Natural killer cell treated with Interleukin-12 subunit alpha and Interleukin-12 subunit beta and Interleukin-15 and Interleukin-18, amount 100 ng/mL, for 72 hours (primary cell): ENCODE data around the gene FIGN. TPM values are rescaled to one million over a fixed set of nuclear protein-coding genes. Genes with fewer than 3 reads are reported as not detected.

ENCODE experiments used
- ATAC-seq, 2 donors: fragments of 150-1000 bp; cut with Tn5 transposase in 1 of 2; sonication (Bioruptor Pico), chemical (Tn5 transposase) in 1 of 2; 2 replicates each; pipeline ENCODE4 v1.10.0; 2021
- DNase-seq: peaks from one replicate; pipeline ENCODE4 v3.0.0; 2022; ENCODE audit warnings: low spot score
- H3K27ac Mint-ChIP-seq, 2 donors: 1 replicate in 1 of 2; 2 replicates in 1 of 2; pipeline ENCODE4 v1.8.0; 2022; ENCODE audit warnings: mixed read lengths in 2 of 2, mild to moderate bottlenecking in 1 of 2, moderate library complexity in 1 of 2
- H3K27me3 Mint-ChIP-seq, 2 donors: 1 replicate in 1 of 2; 2 replicates in 1 of 2; pipeline ENCODE4 v1.8.0; 2022; ENCODE audit warnings: mixed read lengths in 2 of 2
- H3K36me3 Mint-ChIP-seq: one replicate; pipeline ENCODE4 v1.8.0; 2022; ENCODE audit warnings: mixed read lengths
- H3K4me1 Mint-ChIP-seq, 2 donors: 1 replicate in 1 of 2; 2 replicates in 1 of 2; pipeline ENCODE4 v1.8.0; 2022; ENCODE audit warnings: low read depth in 2 of 2, mixed read lengths in 2 of 2, mild to moderate bottlenecking in 1 of 2
- H3K4me3 Mint-ChIP-seq: one replicate; pipeline ENCODE4 v1.8.0; 2022; ENCODE audit warnings: mixed read lengths
- H3K9me3 Mint-ChIP-seq: 2 replicates; pipeline ENCODE4 v1.8.0; 2022; ENCODE audit warnings: mixed read lengths
- total RNA-seq, 2 donors: library from RNA; stranded (reverse); gene quantifications; one replicate each; pipeline ENCODE4 v1.2.3, GENCODE V29; 2022

The FIGN gene
- total RNA-seq, 2 donors from 2014 or later = not detected

DNA sequence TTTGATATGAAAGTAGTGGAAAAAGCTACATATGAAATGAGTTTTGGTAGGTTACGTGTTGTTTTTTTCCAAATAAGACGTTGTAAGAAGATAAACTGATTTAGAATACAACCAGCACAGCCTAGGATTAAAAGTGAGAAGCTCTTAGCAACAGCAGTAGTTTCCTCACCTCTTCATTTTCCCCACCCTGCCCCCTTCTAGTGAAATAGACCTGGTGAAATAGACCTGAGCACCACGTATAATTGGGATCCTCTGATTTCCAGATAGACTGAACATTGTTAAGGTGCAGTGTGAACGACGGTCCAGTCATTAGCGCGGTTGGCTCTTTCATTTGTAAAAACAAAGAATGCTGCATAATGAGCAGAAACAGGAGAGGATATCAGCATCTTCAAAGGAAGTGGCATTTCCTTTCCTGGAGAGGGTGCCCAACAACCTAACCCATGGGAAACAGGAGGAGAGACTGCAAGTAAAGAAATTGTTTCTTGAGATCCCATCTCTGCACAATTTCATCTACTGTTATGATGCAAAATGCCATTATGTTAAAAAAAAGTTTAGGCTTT, 114.3 kb downstream of the FIGN start:
- no peaks in the 10 kb centered on the region for H3K9me3 Mint-ChIP-seq
- H3K27me3 Mint-ChIP-seq = no peaks in the 10 kb centered on the region
- no peak for ATAC-seq
- no peak overlapping the region for H3K27ac Mint-ChIP-seq
- H3K4me1 Mint-ChIP-seq = no peaks in the 10 kb centered on the region
- H3K4me3 Mint-ChIP-seq = no peak overlapping the region
- no peaks in the 10 kb centered on the region for H3K36me3 Mint-ChIP-seq
- no peak for DNase-seq

GRCh38 chr2:163617517-163617916, 118.3 kb downstream of the FIGN start:
- ATAC-seq (no peak), DNase-seq (no peak)
- Mint-ChIP-seq H3K27me3 (no peaks in the 10 kb centered on the region), H3K27ac (no peak overlapping the region), H3K9me3 (peaks cover 6% of the 10 kb centered on the region), H3K4me3 (no peak overlapping the region), H3K36me3 (no peaks in the 10 kb centered on the region), H3K4me1 (no peaks in the 10 kb centered on the region)

GRCh38 chr2:163613266-163613731, 122.5 kb downstream of the FIGN start:
- DNase-seq = no peak

DNA sequence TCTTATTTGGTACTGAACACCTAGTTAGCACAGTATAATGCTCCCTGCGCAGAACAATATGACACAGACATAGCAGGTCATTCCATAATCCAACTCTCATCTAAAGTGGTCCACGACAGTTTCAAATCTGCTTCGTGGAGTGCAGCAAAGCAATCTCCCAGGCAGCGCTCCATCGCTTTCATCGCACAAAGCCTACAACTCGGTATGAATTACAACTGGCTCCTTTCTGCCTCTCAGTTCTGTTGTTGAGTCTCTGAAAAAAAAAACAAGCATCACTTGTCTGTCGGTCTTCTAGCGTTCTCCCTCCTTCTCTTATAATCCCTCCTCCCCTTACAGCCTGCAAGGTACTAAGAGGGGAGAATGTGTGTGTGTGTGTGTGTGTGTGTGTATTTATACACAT, 123.5 kb downstream of the FIGN start:
- H3K9me3 Mint-ChIP-seq = peaks cover 13% of the 10 kb centered on the region
- ATAC-seq = no peak
- H3K36me3 Mint-ChIP-seq = no peaks in the 10 kb centered on the region
- no peak overlapping the region for H3K4me3 Mint-ChIP-seq
- no peak overlapping the region for H3K27ac Mint-ChIP-seq
- H3K4me1 Mint-ChIP-seq = no peaks in the 10 kb centered on the region
- DNase-seq = no peak
- H3K27me3 Mint-ChIP-seq = no peaks in the 10 kb centered on the region

More at GRCh38 chr2:163613266-163613731, 122.5 kb downstream of the FIGN start:
- no peaks in the 10 kb centered on the region for H3K36me3 Mint-ChIP-seq
- H3K27me3 Mint-ChIP-seq = no peaks in the 10 kb centered on the region
- H3K27ac Mint-ChIP-seq = no peak overlapping the region
- no peaks in the 10 kb centered on the region for H3K4me1 Mint-ChIP-seq
- peaks cover 9% of the 10 kb centered on the region for H3K9me3 Mint-ChIP-seq
- no peak overlapping the region for H3K4me3 Mint-ChIP-seq
- no peak for ATAC-seq

DNA sequence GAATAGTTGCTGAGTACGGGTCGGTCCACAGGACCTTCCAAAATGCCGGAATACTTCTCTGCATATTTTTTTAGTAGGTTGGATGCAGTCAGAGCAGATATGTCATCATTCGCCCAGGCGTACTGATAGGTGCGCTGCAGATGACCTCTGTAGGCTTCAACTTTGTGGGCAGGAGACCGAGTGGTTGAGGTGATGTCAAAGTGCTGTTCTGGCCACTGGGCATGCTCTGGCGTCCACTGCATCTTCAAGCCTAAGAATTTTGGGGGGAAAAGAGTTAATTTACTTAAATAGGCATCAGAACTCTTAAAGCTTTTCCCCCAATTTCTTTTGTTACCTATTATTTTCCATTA, 124.3 kb downstream of the FIGN start:
- Mint-ChIP-seq H3K9me3 (peaks cover 13% of the 10 kb centered on the region), H3K36me3 (no peaks in the 10 kb centered on the region), H3K4me3 (no peak overlapping the region), H3K27ac (no peak overlapping the region), H3K4me1 (no peaks in the 10 kb centered on the region), H3K27me3 (no peaks in the 10 kb centered on the region)
- DNase-seq (no peak), ATAC-seq (no peak)

- no peak overlapping the region for H3K4me3 Mint-ChIP-seq
- ATAC-seq (peak in 1 of 2 donors; percentile 27), DNase-seq (no peak)
- no peaks in the 10 kb centered on the region for H3K27me3 Mint-ChIP-seq
- H3K9me3 Mint-ChIP-seq = peaks cover 13% of the 10 kb centered on the region
- no peaks in the 10 kb centered on the region for H3K36me3 Mint-ChIP-seq
- H3K27ac Mint-ChIP-seq = no peak overlapping the region
- no peaks in the 10 kb centered on the region for H3K4me1 Mint-ChIP-seq
Measured at GRCh38 chr2:163610817-163611556, 124.8 kb downstream of the FIGN start.

DNA sequence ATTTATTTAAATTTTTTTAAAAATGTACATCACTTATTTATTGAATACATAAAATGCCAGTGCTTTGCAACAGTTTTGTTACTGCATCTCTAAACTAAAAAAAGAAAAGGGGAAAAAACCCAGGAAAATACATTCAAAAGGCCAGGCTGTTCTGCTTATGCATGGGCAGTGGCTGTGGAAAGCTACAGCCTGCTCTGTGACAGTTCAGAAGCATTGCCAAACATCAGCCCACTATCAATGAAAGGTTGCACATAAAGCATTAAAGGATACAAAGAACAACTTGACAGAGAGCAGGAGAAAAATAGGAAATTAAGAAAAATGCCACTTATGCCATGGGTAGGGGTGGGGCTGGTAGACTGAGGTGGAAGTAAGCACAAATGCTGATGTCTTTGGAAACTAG, 128.2 kb downstream of the FIGN start:
- no peak for ATAC-seq
- H3K9me3 Mint-ChIP-seq = peaks cover 13% of the 10 kb centered on the region
- no peaks in the 10 kb centered on the region for H3K36me3 Mint-ChIP-seq
- H3K4me1 Mint-ChIP-seq = no peaks in the 10 kb centered on the region
- no peak for DNase-seq
- no peak overlapping the region for H3K27ac Mint-ChIP-seq
- H3K4me3 Mint-ChIP-seq = no peak overlapping the region
- no peaks in the 10 kb centered on the region for H3K27me3 Mint-ChIP-seq

- no peak overlapping the region for H3K27ac Mint-ChIP-seq
- no peaks in the 10 kb centered on the region for H3K27me3 Mint-ChIP-seq
- H3K36me3 Mint-ChIP-seq = no peaks in the 10 kb centered on the region
- DNase-seq = no peak
- H3K4me1 Mint-ChIP-seq = no peaks in the 10 kb centered on the region
- H3K9me3 Mint-ChIP-seq = peaks cover 9% of the 10 kb centered on the region
- no peak overlapping the region for H3K4me3 Mint-ChIP-seq
- no peak for ATAC-seq
Measured at GRCh38 chr2:163606878-163607277, 128.9 kb downstream of the FIGN start.

GRCh38 chr2:163605779-163606178, 130.0 kb downstream of the FIGN start:
- Mint-ChIP-seq H3K27me3 (no peaks in the 10 kb centered on the region), H3K4me3 (no peak overlapping the region), H3K36me3 (no peaks in the 10 kb centered on the region), H3K9me3 (peaks cover 9% of the 10 kb centered on the region), H3K4me1 (no peaks in the 10 kb centered on the region), H3K27ac (no peak overlapping the region)
- ATAC-seq (no peak), DNase-seq (no peak)

DNA sequence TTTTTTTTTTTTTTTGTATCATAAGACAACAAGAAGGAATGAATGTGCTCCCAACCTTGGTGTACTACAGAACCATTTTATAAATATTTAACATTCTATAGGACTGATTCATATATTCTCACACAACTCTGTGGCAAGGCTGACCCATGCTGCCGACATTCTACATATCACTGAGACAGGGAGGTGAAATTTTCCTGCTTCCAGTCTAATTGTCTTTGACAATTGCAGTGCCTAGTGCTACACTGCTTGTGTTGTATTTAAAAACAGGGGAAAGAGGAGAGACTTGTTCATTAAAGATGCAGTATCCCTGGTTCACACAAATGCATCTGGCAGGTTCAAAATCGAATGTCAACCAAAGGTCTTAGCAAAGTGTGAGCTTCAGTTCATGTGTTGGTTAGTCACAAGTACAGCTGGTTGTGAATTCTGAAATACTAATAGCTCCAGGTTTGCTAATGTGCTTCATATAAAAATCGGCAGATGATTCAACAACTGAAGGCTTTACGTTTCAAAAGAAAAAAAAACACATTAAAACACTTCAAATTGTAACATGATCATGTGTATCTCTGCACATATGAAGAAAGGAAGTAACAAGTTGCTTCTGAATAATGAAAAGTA, 130.8 kb downstream of the FIGN start:
- DNase-seq (no peak), ATAC-seq (no peak)
- Mint-ChIP-seq H3K4me3 (no peak overlapping the region), H3K4me1 (no peaks in the 10 kb centered on the region), H3K27me3 (no peaks in the 10 kb centered on the region), H3K27ac (no peak overlapping the region), H3K9me3 (peaks cover 9% of the 10 kb centered on the region), H3K36me3 (no peaks in the 10 kb centered on the region)

- no peaks in the 10 kb centered on the region for H3K27me3 Mint-ChIP-seq
- no peak overlapping the region for H3K27ac Mint-ChIP-seq
- DNase-seq (no peak), ATAC-seq (no peak)
- no peak overlapping the region for H3K4me3 Mint-ChIP-seq
- peaks cover 5% of the 10 kb centered on the region for H3K9me3 Mint-ChIP-seq
- no peaks in the 10 kb centered on the region for H3K36me3 Mint-ChIP-seq
- H3K4me1 Mint-ChIP-seq = no peaks in the 10 kb centered on the region
Measured at GRCh38 chr2:163602196-163602595, 133.6 kb downstream of the FIGN start.

GRCh38 chr2:163601377-163601776, 134.4 kb downstream of the FIGN start:
- Mint-ChIP-seq H3K4me3 (no peak overlapping the region), H3K36me3 (no peaks in the 10 kb centered on the region), H3K27ac (no peak overlapping the region), H3K9me3 (peaks cover 5% of the 10 kb centered on the region), H3K4me1 (no peaks in the 10 kb centered on the region), H3K27me3 (no peaks in the 10 kb centered on the region)
- DNase-seq (no peak), ATAC-seq (no peak)

- H3K4me1 Mint-ChIP-seq = no peaks in the 10 kb centered on the region
- H3K4me3 Mint-ChIP-seq = no peak overlapping the region
- H3K9me3 Mint-ChIP-seq = peaks cover 5% of the 10 kb centered on the region
- H3K36me3 Mint-ChIP-seq = no peaks in the 10 kb centered on the region
- ATAC-seq (no peak), DNase-seq (no peak)
- H3K27ac Mint-ChIP-seq = no peak overlapping the region
- H3K27me3 Mint-ChIP-seq = no peaks in the 10 kb centered on the region
Measured at GRCh38 chr2:163600801-163601200, 135.0 kb downstream of the FIGN start.

- ATAC-seq = no peak
- no peaks in the 10 kb centered on the region for H3K4me1 Mint-ChIP-seq
- no peaks in the 10 kb centered on the region for H3K27me3 Mint-ChIP-seq
- H3K9me3 Mint-ChIP-seq = peaks cover 5% of the 10 kb centered on the region
- no peak overlapping the region for H3K4me3 Mint-ChIP-seq
- no peak overlapping the region for H3K27ac Mint-ChIP-seq
- H3K36me3 Mint-ChIP-seq = no peaks in the 10 kb centered on the region
- no peak for DNase-seq
Measured at GRCh38 chr2:163595028-163595427, 140.8 kb downstream of the FIGN start.
